NCI-H2081 treated with DMSO at 0.1 percent for 48 hours (cell line): ENCODE results near the gene SLIT3.

Source experiments
- DNase-seq: peaks from one replicate; lab custom pipeline; 2025; lab: John Stamatoyannopoulos, UW

The SLIT3 gene

GRCh38 chr5:168860081-168860480 lies 440.9 kb downstream of the SLIT3 start:
- no peak for DNase-seq

GRCh38 chr5:168859471-168859870 lies 441.5 kb downstream of the SLIT3 start:
- no peak for DNase-seq

GRCh38 chr5:168858994-168859393 lies 441.9 kb downstream of the SLIT3 start:
- no peak for DNase-seq

GRCh38 chr5:168858371-168858770 lies 442.6 kb downstream of the SLIT3 start:
- no peak for DNase-seq

DNA sequence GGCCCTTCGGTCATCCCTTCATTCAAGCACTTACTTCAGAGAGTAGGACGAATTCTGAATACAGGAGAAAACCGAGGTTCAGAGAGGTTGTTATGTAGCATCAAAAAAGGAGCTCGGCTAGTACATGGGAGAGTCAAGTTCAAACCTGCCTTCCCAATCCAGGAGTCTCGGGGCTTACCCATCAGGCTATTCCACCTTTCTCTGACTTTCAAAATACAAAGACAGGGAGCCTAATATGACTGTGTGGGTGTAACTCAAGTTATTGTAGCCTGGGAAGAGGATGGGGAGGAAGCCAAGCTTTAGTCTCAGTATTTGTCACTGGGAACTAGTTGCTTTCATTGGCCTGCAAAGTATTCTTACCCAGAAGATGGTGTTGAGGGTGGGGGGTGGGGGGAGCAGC lies 447.0 kb downstream of the SLIT3 start:
- no peak for DNase-seq

DNA sequence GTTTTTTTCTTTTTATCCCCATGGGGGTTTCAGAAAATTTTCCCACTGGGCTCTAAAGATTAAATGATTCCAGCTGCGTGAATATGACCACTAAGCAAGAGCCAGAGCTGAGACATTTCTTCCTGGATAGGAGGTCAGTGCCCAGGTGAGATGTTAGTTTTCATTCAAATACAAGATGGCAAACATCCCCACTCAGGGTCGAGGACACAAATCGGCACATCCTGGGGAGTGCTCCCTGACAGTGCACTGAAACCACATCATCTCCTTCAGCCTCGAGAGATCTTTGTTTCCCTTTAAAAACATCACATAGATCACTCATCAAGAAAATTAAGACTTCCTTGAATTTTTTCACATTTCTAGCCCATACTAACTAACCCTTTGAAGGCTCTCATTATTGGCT lies 448.6 kb downstream of the SLIT3 start:
- no peak for DNase-seq

- no peak for DNase-seq
These were observed 449.0 kb downstream of the SLIT3 start for GRCh38 chr5:168851902-168852321.

DNA sequence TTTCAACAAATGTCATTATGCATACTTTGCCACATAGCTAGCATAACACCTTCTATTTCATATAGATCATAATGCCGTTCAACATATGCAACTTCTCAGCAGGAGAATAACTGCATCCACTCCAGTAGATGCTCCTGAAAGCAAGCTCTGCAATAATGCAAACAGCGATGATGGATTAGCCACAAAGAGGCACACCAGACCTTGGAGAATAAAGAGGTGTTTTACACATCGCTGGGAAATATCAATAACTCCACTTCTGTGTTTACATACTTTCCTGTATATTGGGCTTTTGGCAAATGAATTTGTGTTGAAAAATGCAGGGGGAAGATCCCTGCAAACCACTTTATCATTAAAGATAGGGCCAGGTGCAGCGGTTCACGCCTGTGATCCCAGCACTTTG lies 450.3 kb downstream of the SLIT3 start:
- DNase-seq = no peak

GRCh38 chr5:168848569-168848968 lies 452.4 kb downstream of the SLIT3 start:
- no peak for DNase-seq

DNA sequence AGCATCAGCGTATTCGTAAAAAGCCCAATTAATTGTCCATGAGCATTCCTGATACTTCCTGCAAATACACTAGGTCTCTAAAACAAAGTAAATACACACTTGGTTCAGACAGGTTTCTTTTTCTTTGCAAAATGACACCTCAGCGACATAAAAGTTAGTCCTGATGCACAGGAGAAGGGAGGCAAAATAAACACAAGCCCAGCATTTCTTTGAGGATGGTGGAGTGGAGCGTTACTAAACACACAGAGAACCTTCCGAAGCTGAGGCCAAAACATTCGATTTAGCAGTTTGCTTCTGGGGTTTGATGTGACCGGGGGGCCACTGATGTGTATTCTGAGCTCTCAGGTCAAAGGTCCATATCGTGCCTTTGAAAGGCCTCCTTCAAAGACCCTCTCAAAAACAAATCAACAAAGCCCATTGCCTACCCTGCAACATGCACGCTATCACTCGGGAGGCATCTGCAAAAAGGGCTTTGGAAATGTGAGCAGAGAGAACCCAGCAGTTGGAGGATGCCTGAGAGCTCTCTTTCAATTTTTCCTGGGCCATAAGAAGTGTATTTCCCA lies 453.3 kb downstream of the SLIT3 start:
- DNase-seq = no peak

DNA sequence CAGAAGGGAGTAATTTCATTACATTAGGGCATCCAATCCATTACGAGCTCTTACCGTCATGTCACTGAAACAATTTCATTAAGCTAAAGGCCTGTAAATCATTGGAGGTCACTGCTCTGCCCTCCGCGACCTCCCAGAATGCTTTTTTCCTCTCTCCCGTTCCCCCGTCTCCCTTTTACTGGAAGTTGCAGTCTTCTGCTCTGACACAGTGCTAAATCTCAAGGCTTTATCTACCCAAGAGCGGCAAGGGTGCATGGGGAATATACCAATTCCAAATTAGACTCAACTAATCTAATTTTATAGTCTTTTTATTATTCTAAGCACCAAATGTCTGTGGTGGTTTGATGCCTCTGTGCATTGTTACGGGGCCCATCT lies 456.0 kb downstream of the SLIT3 start:
- no peak for DNase-seq

GRCh38 chr5:168844016-168844921 lies 456.7 kb downstream of the SLIT3 start:
- no peak for DNase-seq

- DNase-seq = no peak
These were observed 457.5 kb downstream of the SLIT3 start for GRCh38 chr5:168843277-168844015.

- no peak for DNase-seq
These were observed 458.3 kb downstream of the SLIT3 start for GRCh38 chr5:168842571-168843205.

DNA sequence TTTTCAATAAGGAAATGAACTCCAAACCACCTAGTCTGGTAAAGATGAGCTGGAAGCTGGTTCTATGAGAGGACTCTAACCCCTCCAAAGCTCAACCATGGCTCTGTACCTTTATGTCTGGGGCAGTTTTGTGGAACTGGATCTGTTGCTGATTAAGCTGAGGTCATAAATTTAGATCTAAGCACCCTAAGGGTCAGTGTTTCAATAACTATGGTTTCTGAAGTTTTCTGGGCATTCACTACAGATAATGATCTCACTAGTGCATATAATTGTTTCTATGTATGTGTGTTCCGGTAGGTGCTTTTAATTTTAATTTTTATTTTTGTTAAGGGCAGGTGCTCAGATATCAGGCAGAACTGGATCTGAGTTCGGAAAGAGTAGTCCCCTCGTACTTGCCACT lies 463.1 kb downstream of the SLIT3 start:
- no peak for DNase-seq

- DNase-seq = no peak
These were observed 464.2 kb downstream of the SLIT3 start for GRCh38 chr5:168836603-168837231.

- no peak for DNase-seq
These were observed 467.0 kb downstream of the SLIT3 start for GRCh38 chr5:168833936-168834335.

DNA sequence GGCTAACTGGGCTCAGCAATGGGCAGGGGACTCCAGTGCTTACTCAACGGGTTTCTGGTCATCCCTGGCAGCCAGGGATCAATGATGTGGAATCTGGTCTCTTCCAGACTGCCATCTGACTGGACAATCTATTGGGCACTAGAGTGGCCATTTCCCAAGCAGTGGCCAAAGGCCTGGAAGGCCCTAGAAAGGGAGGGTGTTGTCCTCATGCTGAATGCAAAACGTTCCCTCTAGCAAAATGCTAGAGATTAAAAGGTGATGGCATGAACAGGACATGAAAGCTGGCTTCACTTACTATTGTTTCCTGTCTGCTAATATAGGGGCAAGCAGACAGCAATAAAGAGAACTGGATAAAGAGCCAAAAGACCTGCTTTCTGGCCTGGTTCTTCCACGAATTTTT lies 467.6 kb downstream of the SLIT3 start:
- no peak for DNase-seq

DNA sequence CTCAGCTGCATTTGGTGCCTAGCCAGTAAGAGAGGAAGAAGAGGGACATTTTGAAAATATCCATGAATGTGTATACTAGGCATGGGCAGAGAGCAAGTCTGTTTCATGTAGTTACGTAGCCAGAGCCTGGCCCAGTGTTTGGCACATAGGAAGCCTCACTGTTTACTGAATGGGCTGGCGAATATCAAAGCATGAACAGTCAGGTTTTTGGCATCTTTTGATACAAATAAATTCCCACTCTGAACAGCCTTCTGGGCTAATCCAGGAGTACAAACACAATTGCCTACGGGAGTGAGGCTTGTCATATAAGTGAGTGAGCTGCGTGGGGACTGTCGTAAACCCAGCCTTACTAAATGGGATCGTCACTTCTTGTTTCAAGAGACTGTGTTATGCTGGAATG lies 468.6 kb downstream of the SLIT3 start:
- no peak for DNase-seq

DNA sequence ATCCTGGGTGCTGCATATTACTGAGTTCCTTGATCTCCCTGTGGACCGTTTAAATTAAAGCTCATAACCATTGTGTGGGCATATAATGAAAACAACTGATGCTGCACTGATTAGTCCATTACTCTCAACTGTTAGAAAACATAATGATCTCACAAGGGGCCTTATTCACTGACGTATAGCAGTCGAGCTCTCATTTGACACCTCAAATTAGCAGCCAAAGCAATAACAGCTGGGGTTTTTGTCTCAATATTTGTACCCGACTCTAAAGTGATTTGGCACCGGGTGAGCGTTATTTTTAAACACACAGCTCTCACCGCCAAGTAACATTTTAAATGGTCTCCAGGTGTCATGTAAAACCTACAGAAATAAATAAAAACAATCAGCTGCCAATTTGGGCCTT lies 469.6 kb downstream of the SLIT3 start:
- DNase-seq = no peak

- DNase-seq = no peak
These were observed 470.1 kb downstream of the SLIT3 start for GRCh38 chr5:168830833-168831232.

DNA sequence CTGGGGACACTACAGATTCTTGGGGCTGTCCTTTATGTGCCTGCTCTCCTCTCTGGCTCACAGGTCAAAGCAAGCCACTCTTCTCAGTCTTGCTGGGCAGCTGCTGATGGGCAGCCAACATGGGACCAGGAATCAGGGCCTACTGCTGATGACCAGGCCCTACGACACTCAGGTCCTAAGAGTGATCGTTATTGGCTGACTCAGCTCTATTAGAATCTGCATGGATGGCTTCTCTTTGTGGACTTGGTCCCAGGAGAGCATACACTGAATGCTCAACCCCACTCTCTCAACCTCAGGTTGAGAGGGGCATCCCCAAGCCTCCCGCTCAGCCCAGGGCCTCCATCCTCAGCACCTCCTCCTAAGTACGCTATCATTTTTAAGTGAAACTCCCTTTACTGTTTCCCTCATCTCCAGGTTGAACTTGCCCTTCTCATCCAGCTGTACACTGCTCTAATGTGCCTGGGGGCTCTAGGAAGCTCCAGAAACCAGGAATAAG lies 471.0 kb downstream of the SLIT3 start:
- DNase-seq = no peak
